ENCODE data around the gene ATP1B3.
"Not testable (repeated sequence)": the region's sequence is repeated elsewhere in the genome, so short reads cannot be mapped to it uniquely, and the experiment has no call there.

The ATP1B3 gene

DNA sequence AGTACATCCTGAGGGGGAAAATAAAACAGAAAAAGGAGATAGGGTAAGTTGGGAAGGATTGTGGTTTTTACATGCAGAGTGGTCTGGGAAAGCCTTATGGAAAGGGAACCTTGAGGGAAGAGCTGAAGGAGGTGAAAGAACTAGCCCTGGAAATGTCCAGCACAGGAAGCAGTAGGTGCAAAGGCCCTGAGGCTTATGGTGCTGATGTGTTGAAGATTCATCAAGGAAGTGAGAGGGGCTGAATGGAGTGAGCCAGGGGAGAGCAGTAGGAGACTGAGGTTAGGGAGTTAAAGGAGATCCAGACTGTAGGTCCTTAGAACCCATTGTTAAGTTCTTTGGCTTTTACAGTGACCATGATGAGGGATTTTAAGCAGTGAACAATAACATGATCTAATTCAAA, 33.0 kb downstream of the ATP1B3 start:
- no peak overlapping the region for H3K27ac Mint-ChIP-seq
- H3K4me3 Mint-ChIP-seq = no peak overlapping the region
- no peaks in the 10 kb centered on the region for H3K27me3 Mint-ChIP-seq
- H3K4me1 Mint-ChIP-seq (ENCODE audit: low read depth) = peaks cover 6% of the 10 kb centered on the region
- peaks cover 32% of the 10 kb centered on the region for H3K36me3 Mint-ChIP-seq
- H3K9me3 Mint-ChIP-seq (ENCODE audit: low read depth) = peaks cover 4% of the 10 kb centered on the region

DNA sequence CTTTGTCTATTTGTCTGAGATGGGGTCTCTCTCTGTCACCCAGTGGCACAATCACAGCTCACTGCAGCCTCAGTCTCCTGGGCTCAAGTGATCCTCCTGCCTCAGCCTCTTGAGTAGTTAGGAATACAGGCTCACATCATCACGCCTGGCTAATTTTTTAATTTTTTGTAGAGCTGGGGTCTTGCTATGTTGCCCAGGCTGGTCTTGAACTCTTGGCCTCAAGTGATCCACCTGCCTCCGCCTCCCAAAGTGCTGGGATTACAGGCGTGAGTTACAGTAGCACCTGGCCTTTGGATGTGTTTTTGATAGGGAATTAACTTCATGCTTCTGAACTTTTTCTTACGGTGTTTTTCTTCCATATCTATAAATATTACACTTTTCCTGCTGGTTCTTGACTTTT, 33.5 kb downstream of the ATP1B3 start:
- H3K9me3 Mint-ChIP-seq (ENCODE audit: low read depth); H3K27me3 Mint-ChIP-seq; H3K4me1 Mint-ChIP-seq (ENCODE audit: low read depth); H3K4me3 Mint-ChIP-seq; H3K27ac Mint-ChIP-seq: not testable (repeated sequence)
- H3K36me3 Mint-ChIP-seq = peaks cover 30% of the 10 kb centered on the region

DNA sequence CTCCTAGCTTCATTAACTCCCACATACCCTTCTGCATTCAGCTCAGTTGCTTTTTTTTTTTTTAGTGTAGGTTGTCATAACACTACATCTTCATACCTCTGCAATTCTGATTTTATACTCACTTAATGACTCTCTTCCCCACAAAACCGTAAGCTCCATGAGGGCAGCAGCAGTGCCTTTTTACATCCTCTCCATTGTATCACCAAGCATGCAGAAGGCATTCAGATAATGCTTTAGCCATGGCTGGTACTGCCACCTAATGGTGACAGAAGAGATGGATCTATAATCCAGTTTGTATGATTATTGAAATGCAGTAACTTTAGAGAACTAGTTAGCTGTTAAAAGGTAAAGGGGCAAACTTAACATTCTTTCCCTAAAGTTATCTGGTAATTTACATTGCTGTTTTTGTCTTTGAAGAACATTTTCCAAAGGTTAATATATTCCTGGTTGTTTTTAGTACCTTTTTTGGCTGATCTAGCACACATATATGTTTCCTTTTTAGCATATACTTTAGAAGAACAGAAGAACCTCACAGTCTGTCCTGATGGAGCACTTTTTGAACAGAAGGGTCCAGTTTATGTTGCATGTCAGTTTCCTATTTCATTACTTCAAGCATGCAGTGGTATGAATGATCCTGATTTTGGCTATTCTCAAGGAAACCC, 36.8 kb downstream of the ATP1B3 start:
- Mint-ChIP-seq H3K27me3 (no peaks in the 10 kb centered on the region), H3K36me3 (peaks cover 29% of the 10 kb centered on the region), H3K27ac (no peak overlapping the region), H3K4me1 (ENCODE audit: low read depth) (peaks cover 2% of the 10 kb centered on the region), H3K4me3 (no peak overlapping the region), H3K9me3 (ENCODE audit: low read depth) (peaks cover 4% of the 10 kb centered on the region)

DNA sequence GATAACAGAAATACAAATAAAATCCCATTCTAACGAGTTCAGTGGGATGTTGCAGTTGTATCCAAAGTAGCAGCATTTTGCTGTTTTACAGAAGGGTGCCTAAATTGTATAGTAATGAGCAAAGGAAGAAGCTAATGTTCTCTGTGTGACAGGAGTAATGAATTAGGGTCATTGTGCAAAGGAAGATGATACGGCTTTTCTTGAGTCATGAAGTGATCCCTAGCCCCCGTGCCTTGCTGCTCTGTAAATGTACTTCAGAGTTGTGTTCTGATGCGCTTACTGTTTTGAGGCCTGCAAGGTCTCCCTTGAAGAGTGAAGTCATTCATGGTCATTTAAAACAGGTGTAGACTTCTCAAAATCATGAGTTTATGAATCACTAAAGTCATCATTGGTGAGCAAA, 37.9 kb downstream of the ATP1B3 start:
- Mint-ChIP-seq H3K4me3 (no peak overlapping the region), H3K27me3 (no peaks in the 10 kb centered on the region), H3K36me3 (peaks cover 20% of the 10 kb centered on the region), H3K9me3 (ENCODE audit: low read depth) (peaks cover 4% of the 10 kb centered on the region), H3K4me1 (ENCODE audit: low read depth) (peaks cover 2% of the 10 kb centered on the region), H3K27ac (no peak overlapping the region)

DNA sequence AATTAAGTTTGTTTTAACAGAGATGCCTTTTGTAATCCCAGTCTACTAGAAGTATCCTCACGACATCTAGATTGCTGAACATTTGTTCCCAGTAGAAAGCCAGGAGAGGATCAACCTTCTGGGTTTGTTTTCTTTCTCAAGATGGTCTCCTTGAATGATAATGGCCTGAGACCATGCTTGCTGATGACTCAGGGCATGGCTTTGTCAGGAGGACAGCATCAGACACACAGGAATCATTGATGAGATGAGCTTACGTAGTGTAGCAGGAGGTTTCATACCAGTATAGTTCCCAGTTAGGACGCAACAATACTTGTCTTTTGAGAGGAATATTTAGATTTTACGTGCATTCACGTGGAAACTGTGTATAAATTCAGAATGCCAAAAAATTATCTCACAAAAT, 38.6 kb downstream of the ATP1B3 start:
- Mint-ChIP-seq H3K4me1 (ENCODE audit: low read depth) (peaks cover 2% of the 10 kb centered on the region), H3K9me3 (ENCODE audit: low read depth) (peaks cover 4% of the 10 kb centered on the region), H3K36me3 (peaks cover 16% of the 10 kb centered on the region), H3K27me3 (no peaks in the 10 kb centered on the region), H3K27ac (no peak overlapping the region), H3K4me3 (no peak overlapping the region)

DNA sequence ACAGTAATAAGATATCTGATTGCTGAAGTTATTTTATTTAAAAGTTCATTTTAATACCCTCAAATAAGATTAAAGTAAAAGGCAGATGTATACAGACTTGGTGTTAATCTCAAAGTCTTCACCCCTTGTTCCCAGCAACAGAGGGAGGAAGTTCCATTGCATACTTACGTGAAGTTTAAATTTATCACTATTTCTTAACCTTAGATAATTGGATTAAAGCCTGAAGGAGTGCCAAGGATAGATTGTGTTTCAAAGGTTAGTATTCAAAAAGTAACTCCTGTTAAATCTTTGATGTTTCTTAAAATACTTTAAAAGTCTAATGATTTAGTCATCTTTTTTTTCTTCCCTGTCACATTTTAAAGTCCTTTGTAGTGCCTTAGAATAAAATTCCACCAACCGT, 39.3 kb downstream of the ATP1B3 start:
- peaks cover 4% of the 10 kb centered on the region for H3K9me3 Mint-ChIP-seq (ENCODE audit: low read depth)
- H3K27ac Mint-ChIP-seq = no peak overlapping the region
- H3K27me3 Mint-ChIP-seq = no peaks in the 10 kb centered on the region
- H3K4me1 Mint-ChIP-seq (ENCODE audit: low read depth) = peaks cover 2% of the 10 kb centered on the region
- H3K4me3 Mint-ChIP-seq = no peak overlapping the region
- H3K36me3 Mint-ChIP-seq = peaks cover 16% of the 10 kb centered on the region

DNA sequence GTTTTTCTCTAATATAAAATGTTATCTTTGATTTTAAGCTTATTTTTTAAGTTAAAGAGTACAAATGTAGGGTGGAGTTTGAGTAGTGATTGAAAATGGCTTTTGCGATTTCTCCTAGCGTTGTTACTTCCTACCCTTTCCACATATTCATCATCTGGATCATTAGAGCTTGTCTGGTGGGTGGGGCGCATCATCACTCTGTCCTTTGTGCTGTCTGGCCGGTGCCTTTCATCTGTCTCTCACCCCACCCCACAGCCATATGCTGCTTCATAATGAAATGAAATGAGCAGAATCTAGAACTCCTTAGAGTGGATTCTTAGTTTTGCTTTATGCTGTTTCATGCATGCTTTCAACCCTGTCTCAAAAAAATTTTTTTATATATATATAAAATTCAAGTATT, 44.3 kb downstream of the ATP1B3 start:
- H3K36me3 Mint-ChIP-seq = peaks cover 19% of the 10 kb centered on the region
- H3K27ac Mint-ChIP-seq = no peak overlapping the region
- H3K4me3 Mint-ChIP-seq = no peak overlapping the region
- no peaks in the 10 kb centered on the region for H3K4me1 Mint-ChIP-seq (ENCODE audit: low read depth)
- H3K9me3 Mint-ChIP-seq (ENCODE audit: low read depth) = no peaks in the 10 kb centered on the region
- H3K27me3 Mint-ChIP-seq = no peaks in the 10 kb centered on the region

DNA sequence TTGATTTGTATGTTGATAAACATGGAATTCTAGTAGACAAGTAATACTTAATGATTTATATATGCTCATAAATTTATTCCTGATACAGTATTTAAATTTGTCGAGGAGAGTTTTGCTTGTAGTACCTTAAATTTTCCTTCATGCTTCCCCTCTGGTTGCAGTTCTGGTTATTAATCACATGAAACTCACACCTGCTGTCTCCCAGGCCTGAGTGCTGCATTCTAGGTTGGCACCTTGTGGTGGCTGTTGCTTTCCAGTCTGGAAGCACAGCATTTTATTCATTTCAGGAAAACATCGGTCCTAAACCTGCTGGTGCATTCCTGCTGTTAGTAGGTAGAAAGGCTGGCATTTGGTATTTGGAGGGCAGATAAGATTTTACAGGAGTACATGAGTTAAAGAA, 44.9 kb downstream of the ATP1B3 start:
- H3K9me3 Mint-ChIP-seq (ENCODE audit: low read depth) = no peaks in the 10 kb centered on the region
- no peaks in the 10 kb centered on the region for H3K27me3 Mint-ChIP-seq
- peaks cover 17% of the 10 kb centered on the region for H3K36me3 Mint-ChIP-seq
- H3K27ac Mint-ChIP-seq = no peak overlapping the region
- no peak overlapping the region for H3K4me3 Mint-ChIP-seq
- no peaks in the 10 kb centered on the region for H3K4me1 Mint-ChIP-seq (ENCODE audit: low read depth)

DNA sequence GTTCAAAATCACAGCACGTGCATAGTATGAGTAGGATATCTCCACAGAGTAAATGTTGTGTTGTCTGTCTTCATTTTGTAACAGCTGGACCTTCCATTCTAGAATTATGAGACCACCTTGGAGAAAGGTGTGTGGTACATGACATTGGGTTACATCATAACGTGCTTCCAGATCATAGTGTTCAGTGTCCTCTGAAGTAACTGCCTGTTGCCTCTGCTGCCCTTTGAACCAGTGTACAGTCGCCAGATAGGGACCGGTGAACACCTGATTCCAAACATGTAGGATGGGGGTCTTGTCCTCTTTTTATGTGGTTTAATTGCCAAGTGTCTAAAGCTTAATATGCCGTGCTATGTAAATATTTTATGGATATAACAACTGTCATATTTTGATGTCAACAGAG, 49.2 kb downstream of the ATP1B3 start:
- not testable (repeated sequence) for H3K9me3 Mint-ChIP-seq (ENCODE audit: low read depth); H3K4me1 Mint-ChIP-seq (ENCODE audit: low read depth); H3K4me3 Mint-ChIP-seq; H3K27me3 Mint-ChIP-seq; H3K27ac Mint-ChIP-seq
- peaks cover 29% of the 10 kb centered on the region for H3K36me3 Mint-ChIP-seq

DNA sequence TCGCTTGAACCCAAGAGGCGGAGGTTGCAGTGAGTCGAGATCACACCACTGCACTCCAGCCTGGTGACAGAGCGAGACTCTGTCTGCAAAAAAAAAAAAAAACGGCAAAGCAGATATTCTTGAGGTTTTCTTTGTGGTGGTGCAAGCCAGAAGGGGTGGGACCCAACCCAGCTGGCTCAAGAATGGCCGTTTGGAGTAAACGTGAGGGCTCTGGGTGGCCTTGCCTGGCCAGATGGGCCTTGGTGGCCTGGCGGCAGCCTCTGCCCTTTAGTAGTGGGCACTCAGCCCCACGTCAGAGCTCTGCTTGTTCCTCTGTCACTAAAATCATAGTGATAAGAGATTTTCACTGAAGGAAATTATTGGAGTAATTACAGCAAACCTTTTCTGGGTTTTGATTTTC, 50.5 kb downstream of the ATP1B3 start:
- no peak overlapping the region for H3K4me3 Mint-ChIP-seq

DNA sequence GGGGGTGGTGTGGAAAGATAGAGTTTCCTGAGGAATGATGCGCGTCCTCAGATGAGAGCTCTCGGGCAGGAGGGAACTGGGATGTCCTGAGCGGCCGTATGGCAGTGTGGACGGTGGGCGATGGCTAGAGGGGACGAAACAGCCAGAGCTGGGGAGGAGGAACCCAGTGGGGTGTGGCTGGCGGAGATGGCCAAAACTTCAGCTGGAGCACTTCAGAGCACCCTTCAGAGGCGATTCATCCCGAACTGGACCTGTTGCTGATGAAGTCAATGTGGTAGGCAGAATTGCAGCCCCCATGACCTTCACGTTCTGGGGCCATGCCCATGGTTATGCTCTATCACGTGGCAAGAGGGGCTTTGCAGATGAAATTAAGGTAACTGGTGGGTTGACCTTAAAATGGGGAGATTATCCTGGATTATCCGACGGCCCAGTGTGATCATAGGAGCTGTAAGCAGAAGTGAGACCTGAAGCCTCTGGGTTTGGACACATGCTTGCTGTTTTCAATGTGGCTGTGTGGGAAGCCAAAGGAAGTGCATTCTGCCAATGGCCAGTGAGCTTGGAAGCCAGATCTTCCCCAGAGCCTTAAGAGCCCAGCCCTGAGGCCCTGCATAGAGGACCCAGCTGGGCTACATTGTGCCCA, 52.3 kb downstream of the ATP1B3 start:
- no peak overlapping the region for H3K27ac Mint-ChIP-seq
- peaks cover 20% of the 10 kb centered on the region for H3K36me3 Mint-ChIP-seq
- H3K27me3 Mint-ChIP-seq = no peaks in the 10 kb centered on the region
- no peaks in the 10 kb centered on the region for H3K4me1 Mint-ChIP-seq (ENCODE audit: low read depth)
- no peaks in the 10 kb centered on the region for H3K9me3 Mint-ChIP-seq (ENCODE audit: low read depth)
- H3K4me3 Mint-ChIP-seq = no peak overlapping the region

More for the DNA sequence above, 50.5 kb downstream of the ATP1B3 start:
- Mint-ChIP-seq H3K4me1 (ENCODE audit: low read depth) (no peaks in the 10 kb centered on the region), H3K27me3 (no peaks in the 10 kb centered on the region), H3K27ac (no peak overlapping the region), H3K9me3 (ENCODE audit: low read depth) (no peaks in the 10 kb centered on the region), H3K36me3 (peaks cover 26% of the 10 kb centered on the region)

DNA sequence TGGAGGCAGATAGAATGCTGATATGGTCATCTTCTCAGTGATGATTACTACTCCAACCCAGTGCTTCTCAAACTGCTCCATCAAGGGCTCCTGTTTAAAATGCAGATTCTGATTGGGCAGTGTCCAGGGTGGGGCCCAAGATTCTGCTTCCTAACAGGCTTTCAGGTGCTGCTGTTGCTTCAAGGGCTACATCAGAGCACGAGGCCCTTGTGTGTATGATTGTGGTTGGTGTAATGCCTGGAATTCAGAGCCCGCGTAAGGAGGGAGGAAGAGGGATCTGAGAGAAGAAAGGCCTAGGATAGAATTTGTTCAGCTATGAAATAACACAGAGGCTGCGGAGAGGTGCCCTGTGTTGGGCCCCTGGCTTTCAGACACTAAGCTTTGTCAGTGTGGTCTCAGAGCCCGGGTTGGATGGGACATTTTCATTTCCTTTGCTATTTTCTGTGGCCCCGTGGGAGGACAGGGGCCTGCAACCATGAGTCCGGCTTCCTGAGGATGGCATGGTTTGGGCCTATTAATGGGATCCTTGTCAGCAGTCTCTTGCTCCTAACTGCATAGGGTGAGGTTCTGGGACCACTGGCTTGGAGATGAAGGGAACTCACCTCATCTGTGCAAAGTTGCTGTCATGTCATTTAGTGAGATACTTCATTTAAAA, 53.0 kb downstream of the ATP1B3 start:
- Mint-ChIP-seq H3K4me3 (no peak overlapping the region), H3K36me3 (peaks cover 21% of the 10 kb centered on the region), H3K9me3 (ENCODE audit: low read depth) (no peaks in the 10 kb centered on the region), H3K27ac (no peak overlapping the region), H3K4me1 (ENCODE audit: low read depth) (no peaks in the 10 kb centered on the region), H3K27me3 (no peaks in the 10 kb centered on the region)

DNA sequence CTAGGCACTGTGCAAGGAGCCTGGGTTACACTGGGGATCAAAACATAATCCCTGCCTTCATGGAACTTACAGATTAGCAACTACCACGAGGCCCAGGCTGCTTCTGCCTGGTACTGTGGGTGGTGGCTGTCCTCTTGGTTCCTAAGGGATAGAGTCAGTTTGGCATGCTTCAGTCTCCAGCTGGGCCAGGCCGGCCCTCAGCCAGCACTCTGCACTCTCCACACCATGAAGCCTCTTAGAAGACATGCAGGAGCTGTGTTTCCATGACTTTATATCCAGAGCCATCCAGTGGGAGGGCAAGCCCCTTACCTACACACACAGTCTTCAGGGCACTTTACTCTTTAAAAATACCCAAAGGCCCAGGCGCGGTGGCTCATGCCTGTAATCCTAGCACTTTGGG, 54.4 kb downstream of the ATP1B3 start:
- Mint-ChIP-seq H3K4me3 (no peak overlapping the region), H3K27ac (no peak overlapping the region), H3K36me3 (peaks cover 16% of the 10 kb centered on the region), H3K9me3 (ENCODE audit: low read depth) (no peaks in the 10 kb centered on the region), H3K4me1 (ENCODE audit: low read depth) (no peaks in the 10 kb centered on the region), H3K27me3 (no peaks in the 10 kb centered on the region)

DNA sequence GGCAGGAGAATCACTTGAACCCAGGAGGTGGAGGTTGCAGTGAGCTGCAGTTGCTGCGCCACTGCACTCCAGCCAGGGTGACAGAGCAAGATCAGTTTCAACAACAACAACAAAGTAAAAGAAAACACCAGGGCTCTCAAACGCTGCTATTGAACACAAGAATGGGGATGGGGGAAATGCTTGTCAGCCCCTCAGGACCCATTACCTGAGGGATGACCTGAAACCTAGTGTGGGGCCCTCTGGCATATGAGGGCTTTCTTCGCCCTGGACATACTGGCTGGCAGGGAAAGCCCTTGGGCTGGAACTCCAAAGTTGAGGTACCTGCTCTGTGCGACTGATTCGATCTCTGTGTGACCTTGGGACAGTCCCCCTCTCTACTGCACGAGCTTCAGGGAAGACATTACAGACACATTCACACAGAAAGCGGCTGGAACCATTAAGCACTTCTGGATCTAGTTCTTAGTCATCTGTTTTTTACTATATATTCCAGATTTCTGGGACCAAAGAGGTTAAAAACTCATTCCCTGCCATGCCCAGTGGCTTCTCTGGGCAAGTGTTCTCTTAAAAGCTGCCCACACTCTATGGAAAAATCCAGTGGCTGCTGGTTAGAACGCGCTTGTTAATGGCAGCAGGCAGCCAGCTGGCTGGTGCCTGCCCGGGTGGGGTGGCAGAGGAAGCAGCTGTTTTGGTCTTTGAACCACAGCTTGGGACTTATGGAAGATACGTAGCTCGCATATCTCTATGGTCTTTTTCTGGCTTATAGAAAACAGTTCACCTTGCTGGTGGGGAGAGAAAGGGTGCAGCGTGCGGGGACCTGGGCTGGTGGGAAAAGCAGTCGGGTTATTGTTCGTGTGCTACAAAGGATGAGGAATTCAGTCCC, 57.2 kb downstream of the ATP1B3 start:
- Mint-ChIP-seq H3K36me3 (peaks cover 3% of the 10 kb centered on the region), H3K4me3 (no peak overlapping the region), H3K4me1 (ENCODE audit: low read depth) (no peaks in the 10 kb centered on the region), H3K27ac (no peak overlapping the region), H3K9me3 (ENCODE audit: low read depth) (no peaks in the 10 kb centered on the region), H3K27me3 (no peaks in the 10 kb centered on the region)

DNA sequence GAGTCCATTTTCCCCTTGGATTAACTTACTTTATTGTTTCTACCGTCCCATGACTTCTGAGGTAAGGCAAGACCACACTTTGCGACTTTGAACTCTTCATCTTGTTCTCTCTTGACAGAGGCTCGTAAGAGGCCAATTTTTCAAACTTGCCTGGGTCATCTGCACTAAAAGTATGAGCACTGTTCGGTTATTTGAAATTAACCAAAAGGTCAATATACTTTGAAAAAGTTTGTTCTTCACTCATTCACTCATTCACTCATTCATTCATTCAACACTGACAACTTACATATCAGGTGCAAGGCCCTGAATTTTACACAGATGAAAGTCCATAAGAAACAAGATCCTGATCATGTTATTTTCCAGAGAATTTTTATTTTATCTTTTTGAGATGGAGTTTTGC, 57.9 kb downstream of the ATP1B3 start:
- Mint-ChIP-seq H3K4me3 (no peak overlapping the region), H3K27ac (no peak overlapping the region), H3K9me3 (ENCODE audit: low read depth) (no peaks in the 10 kb centered on the region), H3K4me1 (ENCODE audit: low read depth) (no peaks in the 10 kb centered on the region), H3K36me3 (peaks cover 2% of the 10 kb centered on the region), H3K27me3 (no peaks in the 10 kb centered on the region)
